HG03135 (cell line): ENCODE results near the gene CHSY1.

Source experiments
- ATAC-seq: cut with Tn5 transposase; IDR thresholded peaks from one replicate; pipeline ENCODE4 v1.9.1; 2021; ENCODE audit warnings: mild to moderate bottlenecking, moderate library complexity; ENCODE audit not compliant: unreplicated experiment

CHSY1 gene

DNA sequence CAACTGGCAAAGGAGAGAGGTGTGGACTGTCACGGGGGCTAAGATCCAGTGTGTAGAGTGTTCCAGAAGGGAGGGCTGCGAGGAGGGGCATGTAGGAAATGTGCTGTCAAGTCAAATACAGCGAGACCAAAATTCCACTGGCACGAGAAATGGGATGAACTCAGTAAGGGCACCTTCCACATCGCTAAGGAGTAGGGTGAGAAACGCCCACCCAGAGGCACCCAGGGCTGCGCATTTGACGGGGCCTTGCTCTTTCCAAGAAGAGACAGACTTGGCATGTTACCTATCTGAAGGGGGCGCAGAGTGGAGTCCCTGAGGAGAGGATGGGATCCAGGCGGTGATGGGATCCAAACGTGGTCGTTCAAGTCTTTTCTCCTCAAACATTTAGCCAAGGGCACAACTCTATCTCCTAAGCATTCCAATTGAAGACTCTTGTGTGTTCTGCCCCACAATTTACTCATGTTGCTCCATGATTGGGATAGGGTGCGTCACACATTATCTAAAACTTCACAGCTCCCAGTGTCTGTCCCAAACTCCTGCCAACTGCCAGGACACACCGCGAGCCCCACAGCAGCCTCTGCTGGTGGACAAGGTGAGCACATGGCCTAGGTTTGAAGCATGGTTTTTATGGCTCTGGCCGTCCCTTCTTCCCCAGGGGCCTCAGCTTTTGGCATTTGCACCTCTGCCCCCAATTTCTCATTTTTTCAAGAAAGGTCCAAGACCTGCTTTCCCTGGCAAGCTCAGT lies 17.8 kb upstream of the CHSY1 start:
- no peak for ATAC-seq

DNA sequence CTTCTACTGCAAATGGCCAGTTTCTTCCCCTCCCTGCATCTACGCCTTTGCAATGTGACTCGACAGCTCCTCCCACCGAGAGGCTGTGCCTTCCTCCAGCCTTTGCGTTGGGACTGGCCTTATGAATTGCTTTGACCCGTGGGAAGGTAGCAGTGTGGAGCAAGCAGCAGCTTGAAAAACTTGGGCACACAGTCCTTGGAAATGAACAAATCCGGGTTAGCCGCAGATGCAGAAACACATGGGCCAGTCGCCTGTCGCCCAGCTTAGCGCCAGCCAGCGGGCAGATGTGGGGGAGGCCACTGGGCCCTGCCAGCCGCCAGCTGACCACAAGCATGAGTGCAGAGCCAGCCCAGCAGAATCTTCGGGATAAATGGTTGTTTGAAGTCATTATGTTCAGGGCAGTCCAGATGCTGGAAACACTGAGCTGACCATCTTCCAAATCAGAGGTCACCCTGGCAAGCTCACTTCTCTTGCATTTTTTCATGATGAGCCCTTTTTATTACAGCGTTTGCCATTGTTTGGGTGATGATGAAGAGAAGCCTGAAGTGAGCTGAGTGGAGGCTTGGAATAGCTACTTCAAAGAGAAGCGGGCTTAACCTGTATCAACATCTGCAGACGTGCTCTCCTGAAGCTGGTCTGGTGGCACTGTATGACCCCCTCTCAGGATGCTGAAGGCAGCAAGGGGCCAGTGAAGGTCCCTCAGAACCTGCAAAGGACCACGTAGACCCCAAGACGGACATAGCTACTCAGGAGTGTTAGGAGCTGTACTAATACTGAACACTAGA lies 15.7 kb upstream of the CHSY1 start:
- ATAC-seq = no peak

DNA sequence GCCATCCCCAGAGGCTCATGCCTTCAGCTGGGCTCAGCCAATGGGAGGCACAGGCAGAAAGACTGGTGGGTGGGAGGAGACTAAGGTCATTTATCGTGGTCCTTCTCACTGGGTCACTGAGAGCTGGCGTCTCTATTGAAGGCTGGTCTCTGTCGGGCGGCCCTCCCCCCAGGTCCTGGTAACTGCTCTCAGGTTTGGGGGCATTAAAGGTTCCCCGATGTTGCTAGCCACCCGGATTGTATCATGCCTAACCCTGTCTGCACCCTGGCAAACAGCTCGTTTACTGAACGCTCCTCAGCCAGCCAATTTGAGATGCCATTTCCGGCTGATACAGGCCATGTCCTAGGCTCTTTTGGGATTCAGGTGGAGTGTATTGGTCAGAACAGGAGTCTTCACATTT lies 14.9 kb upstream of the CHSY1 start:
- no peak for ATAC-seq

DNA sequence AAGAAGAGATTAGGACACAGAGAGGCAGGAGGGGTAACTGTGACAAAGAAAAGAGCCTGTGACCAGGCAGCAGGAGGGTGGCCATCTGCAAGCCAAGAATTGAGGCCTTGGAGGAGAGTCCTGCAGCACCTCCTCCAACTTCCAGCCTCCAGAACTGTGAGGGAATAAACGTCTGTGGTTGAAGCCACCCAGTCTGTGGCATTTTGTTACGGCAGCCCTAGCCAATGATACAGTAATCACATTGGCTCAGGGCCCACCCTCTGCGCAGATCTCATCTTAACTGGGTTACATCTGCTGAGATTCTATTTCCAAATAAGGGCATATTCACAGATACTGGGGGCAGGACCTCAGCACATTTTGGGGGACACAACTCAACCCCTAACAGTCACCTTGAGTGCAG lies 14.2 kb upstream of the CHSY1 start:
- ATAC-seq = no peak

DNA sequence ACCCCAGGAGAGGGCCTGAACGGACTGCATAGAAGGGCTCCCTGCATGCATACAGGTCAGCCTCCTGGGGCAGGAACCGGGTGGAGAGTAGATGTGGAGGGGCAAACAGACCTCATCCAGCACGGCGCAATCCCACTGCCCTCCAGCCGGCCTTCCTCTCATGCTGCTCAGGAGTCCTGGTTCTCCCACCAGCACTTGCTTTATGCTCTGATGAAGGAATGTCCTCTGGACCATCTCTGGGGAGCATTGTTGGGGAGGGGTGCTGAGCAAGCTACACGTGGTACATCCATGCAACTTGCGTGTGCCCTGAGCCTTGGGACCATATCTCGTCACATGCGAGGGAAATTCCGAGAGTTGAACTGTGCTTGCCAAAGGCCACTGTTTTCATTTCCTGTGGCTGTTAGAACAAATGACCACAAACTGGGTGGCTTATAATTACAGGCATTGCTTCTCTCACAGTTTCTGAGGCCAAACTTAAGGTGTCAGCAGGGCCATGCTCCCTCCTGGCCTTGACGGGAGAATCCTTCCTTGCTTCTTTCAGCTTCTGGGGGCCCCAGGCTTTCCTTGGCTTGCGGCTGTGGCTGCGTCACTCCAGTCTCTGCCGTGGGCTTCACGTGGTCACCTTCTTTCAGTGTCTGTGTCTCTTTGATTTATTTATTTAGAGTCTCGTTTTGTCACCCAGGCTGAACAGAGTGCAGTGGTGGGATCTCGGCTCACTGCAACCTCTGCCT lies 13.2 kb upstream of the CHSY1 start:
- no peak for ATAC-seq

DNA sequence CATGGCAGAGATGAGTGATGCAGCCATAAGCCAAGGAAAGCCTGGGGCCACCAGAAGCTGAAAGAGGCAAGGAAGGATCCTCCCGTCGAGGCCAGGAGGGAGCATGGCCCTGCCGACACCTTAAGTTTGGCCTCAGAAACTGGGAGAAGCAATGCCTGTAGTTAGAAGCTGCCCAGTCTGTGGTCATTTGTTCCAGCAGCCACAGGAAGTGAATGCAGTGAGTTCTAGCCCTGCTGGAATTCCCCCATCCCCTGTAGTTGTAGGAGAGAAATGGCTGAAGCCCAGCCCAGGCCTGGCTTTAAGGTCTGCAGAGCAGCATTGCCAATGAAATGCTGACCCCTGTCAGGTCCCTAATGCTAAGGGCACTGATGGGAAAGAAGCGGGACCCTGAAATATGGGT lies 12.2 kb upstream of the CHSY1 start:
- no peak for ATAC-seq

DNA sequence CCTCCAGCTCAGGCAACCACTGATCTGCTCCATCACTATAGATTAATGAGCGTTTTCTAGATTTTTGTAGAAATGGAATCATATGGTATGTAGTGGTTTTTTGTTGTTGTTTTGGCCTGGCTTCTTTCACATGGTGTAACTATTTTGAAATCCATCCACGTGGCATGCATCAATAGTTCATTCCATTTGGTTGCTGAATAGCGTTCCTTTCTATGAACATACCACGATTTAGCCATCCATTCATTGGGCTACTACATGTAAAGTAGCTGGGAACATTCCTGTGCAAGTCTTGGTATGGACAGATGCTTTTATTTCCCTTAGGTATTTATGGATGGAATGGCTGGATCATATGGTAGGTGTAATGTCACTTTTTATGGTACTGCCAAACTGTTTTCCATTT lies 10.7 kb upstream of the CHSY1 start:
- no peak for ATAC-seq

DNA sequence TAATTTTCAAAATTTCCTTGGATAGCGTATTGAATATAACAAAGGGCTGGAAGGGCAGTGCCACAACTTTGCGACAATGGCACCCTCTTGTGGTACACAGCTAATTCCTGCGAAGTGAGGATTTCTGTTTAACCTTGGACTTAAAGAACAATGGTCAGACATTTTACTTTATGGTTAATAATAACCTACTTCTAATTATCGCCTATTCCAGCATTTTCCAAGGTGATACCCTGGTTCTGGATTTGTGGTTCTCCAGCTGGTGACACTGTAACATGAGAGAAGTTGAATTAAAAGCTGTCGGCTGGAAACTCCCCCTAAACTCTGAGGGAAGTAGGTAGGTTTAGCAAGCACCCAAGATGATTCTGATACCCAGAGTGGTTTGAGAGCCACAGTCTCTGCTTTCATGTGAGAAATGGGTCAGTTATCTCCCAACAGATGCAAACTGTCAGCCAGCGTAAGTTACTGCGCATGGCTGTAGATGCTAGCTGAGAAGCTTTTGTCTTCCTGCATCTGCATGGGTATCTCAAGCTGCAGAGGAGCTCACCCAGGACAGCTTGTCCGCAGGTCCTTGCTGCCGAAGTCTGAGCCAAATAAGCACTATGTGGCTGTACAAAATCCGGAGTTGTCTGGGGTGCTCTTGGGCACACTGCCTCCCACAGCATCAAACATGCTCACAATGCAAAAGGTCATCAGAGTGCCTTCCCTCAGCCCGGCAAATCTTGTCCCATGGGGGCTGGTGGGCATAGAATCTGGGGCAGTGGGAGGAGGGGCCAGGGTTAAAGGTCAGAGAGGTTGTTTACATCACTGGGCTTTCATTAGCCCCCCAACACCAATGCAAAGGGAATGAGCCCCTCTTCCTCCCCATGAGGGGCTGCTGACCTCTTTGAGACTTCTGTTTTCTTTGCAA lies 6.6 kb upstream of the CHSY1 start:
- ATAC-seq = no peak

DNA sequence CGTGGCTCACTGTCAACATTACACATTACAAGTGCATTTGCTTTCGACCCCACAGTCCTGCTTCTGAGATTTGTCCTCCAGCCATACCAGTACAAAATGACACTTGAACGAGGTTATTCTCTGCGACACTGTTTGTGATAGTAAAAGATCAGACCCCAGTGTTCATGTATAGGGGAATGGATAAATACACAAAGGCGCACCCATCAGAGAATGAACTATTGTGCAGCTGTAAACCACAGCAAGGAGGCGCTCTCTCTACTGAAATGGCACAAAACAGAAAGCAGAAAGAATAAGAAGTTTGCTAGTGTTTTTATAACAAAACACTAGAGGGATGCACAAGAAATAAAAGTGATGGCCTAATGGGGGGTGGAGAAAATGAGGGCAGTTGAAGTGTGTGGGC lies 4.9 kb upstream of the CHSY1 start:
- no peak for ATAC-seq

DNA sequence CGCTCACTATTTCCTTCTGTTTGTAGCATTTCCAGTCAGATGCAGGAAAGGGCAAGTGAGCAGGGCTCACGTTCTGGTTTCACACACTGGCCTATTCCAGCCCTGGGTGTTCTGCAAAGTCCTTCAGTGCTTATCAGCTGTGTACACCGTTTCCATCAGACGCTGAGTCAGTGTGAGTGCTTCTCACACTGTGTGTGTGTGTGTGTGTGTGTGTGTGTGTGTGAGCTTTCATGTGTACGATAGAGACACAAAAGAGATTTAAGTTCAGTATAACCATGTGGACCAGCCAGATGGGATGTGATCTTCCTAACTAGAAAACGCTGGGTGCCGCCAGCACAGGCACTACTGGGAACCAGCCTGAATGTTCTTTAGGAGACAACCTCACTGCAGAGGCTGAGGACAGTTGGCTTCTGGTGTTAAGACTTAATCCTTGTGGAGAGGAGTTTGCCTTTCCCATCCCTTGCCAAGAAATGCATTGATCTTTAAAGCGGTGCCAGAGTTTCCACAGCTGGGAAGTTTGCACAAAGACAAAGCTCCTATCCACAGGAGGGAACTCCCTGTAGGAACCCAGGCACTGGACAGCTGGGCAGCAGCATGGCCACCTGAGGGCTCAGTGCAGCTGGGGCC lies 3.9 kb upstream of the CHSY1 start:
- ATAC-seq = no peak

DNA sequence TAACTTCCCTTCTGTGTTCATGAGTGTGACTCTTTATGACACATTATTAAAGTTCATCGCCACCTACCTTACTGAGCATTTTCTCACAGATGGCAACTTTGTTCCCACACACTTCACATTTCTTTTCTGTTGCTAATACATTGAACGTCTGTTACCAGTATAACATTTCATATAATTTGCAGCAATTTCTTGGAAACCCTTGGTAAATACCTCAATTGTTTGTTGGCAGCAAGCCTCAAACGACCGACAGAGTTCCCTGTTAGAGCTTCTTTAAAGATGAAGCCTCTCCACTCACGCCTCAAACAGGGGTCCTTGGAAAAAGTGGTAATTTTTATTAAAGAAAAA lies 3.2 kb upstream of the CHSY1 start:
- no peak for ATAC-seq

DNA sequence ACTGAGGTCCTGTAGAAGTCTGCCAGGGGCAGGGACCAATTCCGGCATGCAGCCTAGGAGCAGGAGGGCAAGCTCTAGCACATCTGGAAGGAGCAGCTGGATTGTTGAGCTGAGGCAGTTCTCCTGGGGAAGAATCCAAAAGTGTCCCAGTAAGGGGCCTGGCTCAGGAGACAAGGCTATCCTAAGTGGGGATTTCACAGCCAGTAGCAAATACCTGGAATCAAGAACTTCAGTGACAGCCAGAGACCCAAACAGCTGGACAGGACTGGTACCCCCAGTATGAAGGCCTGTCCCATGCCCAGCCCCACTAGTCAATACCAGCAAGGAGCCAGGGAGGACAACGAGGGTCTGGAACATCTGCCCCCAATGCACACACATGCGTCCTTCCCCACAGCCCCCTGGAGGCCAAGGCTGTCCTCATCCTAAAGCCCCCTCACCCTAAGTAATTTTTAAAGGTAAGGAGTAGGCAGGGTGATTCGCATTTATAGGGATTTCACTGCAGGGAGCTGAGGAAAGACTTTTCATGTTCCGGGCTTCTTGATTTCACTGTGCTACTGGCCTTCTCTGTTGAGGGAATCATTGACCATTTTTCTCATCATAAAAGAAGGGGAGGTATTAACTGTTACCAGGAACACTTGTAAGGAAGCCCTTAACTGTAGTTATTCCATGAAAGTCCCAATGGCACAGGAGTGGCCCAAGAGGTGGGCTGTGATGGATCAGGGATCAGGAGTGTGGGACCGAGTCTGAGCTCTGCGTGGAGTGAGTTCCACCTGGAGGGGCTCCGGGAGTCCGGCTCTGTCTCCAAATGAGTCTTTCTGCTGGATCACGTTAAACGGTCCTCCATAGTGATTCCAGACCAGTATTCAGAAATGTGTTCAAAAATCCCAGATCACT lies 2.6 kb upstream of the CHSY1 start:
- ATAC-seq = no peak

DNA sequence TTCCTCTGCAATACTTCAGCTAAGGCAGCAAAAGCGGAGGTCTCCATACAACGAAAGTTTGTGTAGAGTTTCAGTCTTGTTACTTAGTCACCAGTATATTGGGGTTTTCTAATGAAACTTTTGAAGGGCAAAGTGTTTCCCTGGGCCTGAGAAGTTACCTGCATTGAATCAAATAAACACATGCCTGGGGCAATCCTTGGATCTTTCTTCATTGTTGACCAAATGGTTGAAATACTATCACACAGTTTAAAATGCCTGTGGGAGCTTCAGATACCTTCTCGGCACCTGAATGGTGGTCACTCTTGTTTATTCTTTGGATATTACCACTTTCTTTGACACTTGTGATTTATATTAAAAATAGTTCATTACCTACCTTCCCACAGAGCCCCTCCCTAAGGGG lies 988 bp upstream of the CHSY1 start:
- peak; percentile 8 for ATAC-seq

DNA sequence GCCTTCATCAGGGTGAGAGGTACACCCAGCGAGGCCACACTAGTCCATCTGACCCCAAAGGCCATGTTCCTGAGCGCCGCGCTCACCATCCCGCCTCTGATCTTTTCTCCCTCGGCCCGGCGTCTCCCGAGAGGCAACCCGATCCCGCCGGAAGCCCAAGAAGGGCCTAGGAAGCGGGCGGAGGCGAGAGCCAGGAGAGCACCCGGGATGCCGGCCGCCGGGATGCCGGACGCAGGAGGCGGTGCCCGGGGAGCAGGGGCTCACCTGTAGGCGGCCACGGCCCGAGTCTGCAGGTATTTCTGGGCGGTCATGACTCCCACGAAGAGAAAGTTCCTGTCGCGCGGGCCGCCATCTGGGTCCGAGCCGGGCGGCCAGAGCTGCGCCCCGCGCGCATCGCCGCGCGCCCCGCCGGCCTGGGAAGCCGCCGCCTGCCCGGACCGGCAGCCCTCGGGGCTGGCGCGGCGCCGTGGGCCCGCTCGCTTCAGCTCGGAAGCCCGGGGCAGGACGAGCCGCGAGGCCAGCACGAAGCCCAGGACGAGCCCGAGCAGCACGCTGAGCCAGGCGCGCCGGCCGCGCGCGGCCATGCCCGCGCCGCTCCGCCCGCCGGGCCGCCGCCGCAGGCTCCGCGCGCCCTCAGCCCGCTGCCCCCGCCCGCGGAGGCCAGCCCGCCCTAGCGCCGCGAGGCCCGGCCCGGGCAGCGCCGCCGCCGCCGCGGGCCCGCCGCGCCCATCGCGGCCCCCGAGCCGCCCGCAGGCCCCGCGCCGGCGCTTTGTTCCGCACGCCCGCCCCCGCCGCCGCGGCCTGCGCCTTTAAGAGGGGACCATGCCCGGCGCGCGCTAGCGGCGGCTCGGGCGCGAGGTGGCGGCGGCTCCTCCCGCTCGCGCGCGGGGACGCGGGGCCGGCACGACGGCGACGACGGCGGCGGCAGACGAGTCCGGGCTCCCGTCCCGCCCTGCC lies 697 bp downstream of the CHSY1 start:
- ATAC-seq = peak; percentile 36

DNA sequence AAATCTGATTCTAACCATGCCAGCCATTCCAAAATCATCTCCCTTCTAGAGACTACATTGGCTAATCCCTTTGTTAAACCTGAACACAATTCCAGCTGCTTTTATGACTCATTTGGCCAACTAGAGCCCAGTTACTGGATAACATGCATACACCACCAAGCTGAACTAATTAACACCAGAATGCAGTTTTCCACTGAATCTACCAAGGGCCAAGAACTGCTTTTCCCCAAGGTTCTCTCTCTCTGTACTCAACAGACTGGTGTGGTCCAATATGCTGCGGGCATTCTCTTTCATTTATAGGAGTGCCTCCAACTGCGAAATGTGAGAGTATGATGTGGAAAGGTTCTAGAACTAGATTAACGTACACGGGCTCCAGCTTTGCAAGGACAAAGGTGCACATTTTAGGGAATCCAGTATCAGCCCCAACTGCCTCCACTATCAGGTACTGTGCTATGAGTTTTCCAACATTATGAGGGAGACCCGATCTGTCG lies 1.5 kb downstream of the CHSY1 start:
- ATAC-seq = no peak

DNA sequence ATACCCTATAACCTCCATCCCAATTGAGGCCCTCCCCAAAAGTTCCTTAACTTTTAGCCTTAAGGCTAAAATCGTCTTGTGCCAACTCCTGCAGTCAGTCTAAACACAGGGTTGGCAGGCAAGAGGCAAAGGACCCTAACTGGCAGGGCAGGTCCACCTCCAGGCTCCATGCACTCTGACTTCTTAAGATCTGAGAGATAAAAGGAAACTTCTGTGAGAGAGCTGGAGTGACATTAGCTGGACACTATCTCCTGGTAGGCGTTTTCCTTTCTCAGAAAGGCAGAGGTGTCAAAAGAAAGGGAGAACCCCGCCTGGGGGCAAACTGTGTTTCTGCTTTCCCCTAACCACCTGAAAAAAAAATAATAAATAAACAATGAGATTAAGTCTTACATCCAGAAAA lies 3.6 kb downstream of the CHSY1 start:
- ATAC-seq = no peak

DNA sequence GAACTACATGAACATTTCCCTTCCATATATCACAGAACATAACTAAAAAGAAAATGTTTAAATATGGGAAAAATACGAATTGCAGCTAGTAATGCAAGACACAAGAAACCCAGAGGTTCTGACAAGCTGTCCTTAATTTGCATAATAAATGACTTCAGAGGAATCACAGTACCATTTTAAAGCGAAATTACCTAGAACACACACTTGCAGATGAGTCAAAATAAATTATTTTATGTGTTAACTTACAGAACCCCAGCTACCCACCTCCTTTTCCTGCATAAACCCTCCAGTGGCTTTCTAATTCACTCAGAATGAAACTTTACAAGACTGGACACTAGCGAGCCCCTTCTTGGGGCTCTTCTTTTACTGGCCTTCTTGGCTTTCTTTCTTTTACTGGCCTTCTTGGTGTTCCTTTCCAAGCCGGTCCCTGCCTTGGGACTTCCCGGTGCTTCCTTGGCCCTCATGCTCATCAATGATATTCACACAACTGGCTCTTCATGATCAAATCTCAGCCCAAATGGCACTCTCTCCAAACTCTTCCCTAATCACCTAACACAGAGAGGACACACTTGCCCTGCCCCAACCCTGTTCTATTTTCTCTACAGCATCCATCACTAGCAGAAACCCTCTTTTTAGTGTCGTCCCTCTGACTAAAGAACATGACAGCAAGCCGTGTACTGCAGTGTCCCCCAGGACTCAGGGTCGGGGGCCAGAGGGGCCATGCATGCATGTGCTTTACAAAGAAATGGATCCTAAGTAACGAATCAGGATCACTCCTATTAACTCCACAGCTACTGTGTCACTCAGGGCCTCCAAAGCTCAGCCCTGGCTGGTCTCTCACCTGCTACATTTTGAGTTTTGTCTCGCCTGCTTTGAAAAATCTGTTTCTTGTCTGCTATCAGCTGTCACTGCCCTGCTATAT lies 4.8 kb downstream of the CHSY1 start:
- ATAC-seq = no peak
